Measurements from ENCODE around the gene ZNF275.

Gene ZNF275

DNA sequence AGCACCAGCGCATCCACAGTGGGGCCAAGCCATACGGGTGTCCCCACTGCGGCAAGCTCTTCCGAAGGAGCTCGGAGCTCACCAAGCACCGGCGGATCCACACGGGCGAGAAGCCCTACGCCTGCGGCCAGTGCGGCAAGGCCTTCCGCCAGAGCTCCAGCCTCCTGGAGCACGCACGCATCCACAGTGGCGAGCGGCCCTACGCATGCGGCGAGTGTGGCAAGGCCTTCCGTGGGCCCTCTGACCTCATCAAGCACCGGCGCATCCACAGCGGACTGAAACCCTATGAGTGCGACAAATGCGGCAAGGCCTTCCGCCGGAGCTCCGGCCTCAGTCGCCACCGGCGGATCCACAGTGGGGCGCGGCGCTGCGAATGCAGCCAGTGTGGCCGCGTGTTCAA lies 13.6 kb downstream of the ZNF275 start:
- no peaks in the 10 kb centered on the region for H3K9me3 ChIP-seq (ENCODE audit: insufficient read depth, low read length)
- no peaks in the 10 kb centered on the region for H3F3A ChIP-seq (ENCODE audit: insufficient read depth)
- H3K36me3 ChIP-seq (ENCODE audit: low read length), result no peaks in the 10 kb centered on the region

DNA sequence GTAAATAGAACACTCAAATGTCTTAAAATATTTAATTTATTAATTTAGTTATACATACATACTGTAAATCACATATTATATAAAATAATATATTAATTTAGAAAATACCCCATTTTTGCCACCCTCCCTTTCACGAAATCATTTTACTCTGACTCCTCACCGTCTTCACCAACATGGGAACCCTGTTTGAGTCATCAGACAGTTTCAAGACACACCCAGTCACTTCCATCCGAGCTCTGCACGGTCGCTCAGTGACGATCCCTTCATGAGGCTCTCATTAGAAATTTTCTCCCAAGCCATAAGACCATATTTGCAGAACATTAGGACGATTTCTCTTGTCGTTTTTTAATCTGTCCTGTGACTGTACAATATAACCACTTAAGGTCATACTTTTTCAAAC lies 14.5 kb downstream of the ZNF275 start:
- Histone ChIP-seq H3K9me3 (ENCODE audit: insufficient read depth, low read length) (no peaks in the 10 kb centered on the region), H4K20me1 (ENCODE audit: low read depth, low read length) (no peaks in the 10 kb centered on the region), H3K4me3 (ENCODE audit: insufficient read depth, low read length, poor library complexity, severe bottlenecking) (no peak overlapping the region), H3K36me3 (ENCODE audit: low read length) (no peaks in the 10 kb centered on the region), H3K27me3 (ENCODE audit: low read length) (no peaks in the 10 kb centered on the region), H3K4me2 (ENCODE audit: low read depth, low read length, poor library complexity, severe bottlenecking) (no peak overlapping the region), H3K9ac (ENCODE audit: low read length) (no peak overlapping the region), H3K27ac (ENCODE audit: low read depth, low read length) (no peak overlapping the region), H3F3A (ENCODE audit: insufficient read depth) (no peaks in the 10 kb centered on the region), H2AFZ (ENCODE audit: low read depth, low read length, severe bottlenecking) (no peak overlapping the region), H3K9me2 (replicated peaks; ENCODE audit: insufficient read depth, low read length) (no peaks in the 10 kb centered on the region), H3K79me2 (ENCODE audit: insufficient read depth, low read length) (no peaks in the 10 kb centered on the region)
- TF ChIP-seq, protein P1, sequence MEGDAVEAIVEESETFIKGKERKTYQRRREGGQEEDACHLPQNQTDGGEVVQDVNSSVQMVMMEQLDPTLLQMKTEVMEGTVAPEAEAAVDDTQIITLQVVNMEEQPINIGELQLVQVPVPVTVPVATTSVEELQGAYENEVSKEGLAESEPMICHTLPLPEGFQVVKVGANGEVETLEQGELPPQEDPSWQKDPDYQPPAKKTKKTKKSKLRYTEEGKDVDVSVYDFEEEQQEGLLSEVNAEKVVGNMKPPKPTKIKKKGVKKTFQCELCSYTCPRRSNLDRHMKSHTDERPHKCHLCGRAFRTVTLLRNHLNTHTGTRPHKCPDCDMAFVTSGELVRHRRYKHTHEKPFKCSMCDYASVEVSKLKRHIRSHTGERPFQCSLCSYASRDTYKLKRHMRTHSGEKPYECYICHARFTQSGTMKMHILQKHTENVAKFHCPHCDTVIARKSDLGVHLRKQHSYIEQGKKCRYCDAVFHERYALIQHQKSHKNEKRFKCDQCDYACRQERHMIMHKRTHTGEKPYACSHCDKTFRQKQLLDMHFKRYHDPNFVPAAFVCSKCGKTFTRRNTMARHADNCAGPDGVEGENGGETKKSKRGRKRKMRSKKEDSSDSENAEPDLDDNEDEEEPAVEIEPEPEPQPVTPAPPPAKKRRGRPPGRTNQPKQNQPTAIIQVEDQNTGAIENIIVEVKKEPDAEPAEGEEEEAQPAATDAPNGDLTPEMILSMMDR (IDR thresholded peaks at IDR 0.05; ENCODE audit: insufficient read depth, low read length, poor library complexity, severe bottlenecking), result no peak
- no peak for TF ChIP-seq EZH2phosphoT487 (conservative IDR thresholded peaks at IDR 0.05; ENCODE audit: low read length)

More for the DNA sequence above, 13.6 kb downstream of the ZNF275 start:
- Histone ChIP-seq H3K27ac (ENCODE audit: low read depth, low read length) (no peak overlapping the region), H4K20me1 (ENCODE audit: low read depth, low read length) (no peaks in the 10 kb centered on the region), H3K79me2 (ENCODE audit: insufficient read depth, low read length) (no peaks in the 10 kb centered on the region), H2AFZ (ENCODE audit: low read depth, low read length, severe bottlenecking) (no peak overlapping the region), H3K4me2 (ENCODE audit: low read depth, low read length, poor library complexity, severe bottlenecking) (no peak overlapping the region), H3K9me2 (replicated peaks; ENCODE audit: insufficient read depth, low read length) (no peaks in the 10 kb centered on the region), H3K27me3 (ENCODE audit: low read length) (no peaks in the 10 kb centered on the region), H3K9ac (ENCODE audit: low read length) (no peak overlapping the region), H3K4me3 (ENCODE audit: insufficient read depth, low read length, poor library complexity, severe bottlenecking) (no peak overlapping the region)
- TF ChIP-seq, protein P1 (IDR thresholded peaks at IDR 0.05; ENCODE audit: insufficient read depth, low read length, poor library complexity, severe bottlenecking), result no peak
- no peak for TF ChIP-seq EZH2phosphoT487 (conservative IDR thresholded peaks at IDR 0.05; ENCODE audit: low read length)

DNA sequence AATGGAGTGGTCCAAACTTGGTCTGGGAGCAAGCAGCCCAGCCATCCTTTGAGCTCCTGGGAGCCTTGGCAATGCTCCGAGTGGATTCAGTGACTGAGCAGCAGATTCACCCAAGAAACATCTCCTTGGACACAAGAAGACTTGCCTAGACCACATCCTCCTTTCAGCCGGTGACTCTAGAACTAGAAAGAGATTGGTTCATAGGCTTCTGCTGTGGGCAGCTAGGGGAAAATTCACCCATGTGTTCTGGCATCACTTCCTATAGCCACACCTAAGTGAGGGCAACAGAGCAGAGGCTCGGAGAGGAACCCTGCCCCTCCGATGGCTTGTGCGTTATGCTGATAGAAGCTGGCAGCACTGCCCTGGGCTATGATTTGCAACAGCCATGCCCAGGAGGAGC lies 16.0 kb downstream of the ZNF275 start:
- Histone ChIP-seq H4K20me1 (ENCODE audit: low read depth, low read length) (no peaks in the 10 kb centered on the region), H3K79me2 (ENCODE audit: insufficient read depth, low read length) (no peaks in the 10 kb centered on the region), H3K9me3 (ENCODE audit: insufficient read depth, low read length) (no peaks in the 10 kb centered on the region), H3K9ac (ENCODE audit: low read length) (no peak overlapping the region), H2AFZ (ENCODE audit: low read depth, low read length, severe bottlenecking) (no peak overlapping the region), H3K27ac (ENCODE audit: low read depth, low read length) (no peak overlapping the region), H3K4me2 (ENCODE audit: low read depth, low read length, poor library complexity, severe bottlenecking) (no peak overlapping the region), H3K36me3 (ENCODE audit: low read length) (no peaks in the 10 kb centered on the region), H3K27me3 (ENCODE audit: low read length) (no peaks in the 10 kb centered on the region), H3F3A (ENCODE audit: insufficient read depth) (no peaks in the 10 kb centered on the region), H3K4me3 (ENCODE audit: insufficient read depth, low read length, poor library complexity, severe bottlenecking) (no peak overlapping the region), H3K9me2 (replicated peaks; ENCODE audit: insufficient read depth, low read length) (no peaks in the 10 kb centered on the region)
- TF ChIP-seq, protein P1 (IDR thresholded peaks at IDR 0.05; ENCODE audit: insufficient read depth, low read length, poor library complexity, severe bottlenecking), result no peak
- TF ChIP-seq EZH2phosphoT487 (conservative IDR thresholded peaks at IDR 0.05; ENCODE audit: low read length), result no peak

All from SU-DHL-6 (cell line).